ENCODE measurements around the gene FAM135A. TPM values are rescaled to one million over a fixed set of nuclear protein-coding genes. Genes with fewer than 3 reads are reported as not detected.
A peak's percentile ranks its signal among the peaks of the same experiment; 100 is the strongest.
"Not testable (repeated sequence)": the region's sequence is repeated elsewhere in the genome, so short reads cannot be mapped to it uniquely, and the experiment has no call there.

The FAM135A gene
- total RNA-seq, 1 donor from 2014 or later = 61.6 TPM

- Histone ChIP-seq H3K4me3 (ENCODE audit: low read depth, low read length) (no peak overlapping the region), H3K27me3 (ENCODE audit: control insufficient read depth, insufficient read depth, low read length) (no peaks in the 10 kb centered on the region), H3K36me3 (ENCODE audit: control insufficient read depth, insufficient read depth, low read length) (no peaks in the 10 kb centered on the region)
- FAIRE-seq (no peak), DNase-seq (ENCODE audit: low read depth) (peak; percentile 54)
- no peak for TF ChIP-seq CTCF (IDR thresholded peaks at IDR 0.05; ENCODE audit: insufficient read depth, low read length, severe bottlenecking)
Observed at GRCh38 chr6:70590400-70590799, 177.1 kb downstream of the FAM135A start.

GRCh38 chr6:70592391-70593117 lies 179.2 kb downstream of the FAM135A start:
- Histone ChIP-seq H3K36me3 (ENCODE audit: control insufficient read depth, insufficient read depth, low read length) (no peaks in the 10 kb centered on the region), H3K27me3 (ENCODE audit: control insufficient read depth, insufficient read depth, low read length) (no peaks in the 10 kb centered on the region), H3K4me3 (ENCODE audit: low read depth, low read length) (no peak overlapping the region)
- no peak for DNase-seq (ENCODE audit: low read depth)
- FAIRE-seq = no peak
- no peak for TF ChIP-seq CTCF (IDR thresholded peaks at IDR 0.05; ENCODE audit: insufficient read depth, low read length, severe bottlenecking)

GRCh38 chr6:70593118-70593486 lies 179.8 kb downstream of the FAM135A start:
- no peak for TF ChIP-seq CTCF (IDR thresholded peaks at IDR 0.05; ENCODE audit: insufficient read depth, low read length, severe bottlenecking)
- no peak for FAIRE-seq
- H3K36me3 ChIP-seq (ENCODE audit: control insufficient read depth, insufficient read depth, low read length) = no peaks in the 10 kb centered on the region

GRCh38 chr6:70599187-70599586 lies 185.9 kb downstream of the FAM135A start:
- DNase-seq (ENCODE audit: low read depth) = no peak
- H3K36me3 ChIP-seq (ENCODE audit: control insufficient read depth, insufficient read depth, low read length) = no peaks in the 10 kb centered on the region
- H3K4me3 ChIP-seq (ENCODE audit: low read depth, low read length) = no peak overlapping the region
- FAIRE-seq = no peak
- TF ChIP-seq CTCF (IDR thresholded peaks at IDR 0.05; ENCODE audit: insufficient read depth, low read length, severe bottlenecking) = no peak
- H3K27me3 ChIP-seq (ENCODE audit: control insufficient read depth, insufficient read depth, low read length) = no peaks in the 10 kb centered on the region

More at GRCh38 chr6:70593118-70593486, 179.8 kb downstream of the FAM135A start:
- Histone ChIP-seq H3K4me3 (ENCODE audit: low read depth, low read length) (no peak overlapping the region), H3K27me3 (ENCODE audit: control insufficient read depth, insufficient read depth, low read length) (no peaks in the 10 kb centered on the region)
- no peak for DNase-seq (ENCODE audit: low read depth)

- DNase-seq (ENCODE audit: low read depth) = no peak
- no peak for TF ChIP-seq CTCF (IDR thresholded peaks at IDR 0.05; ENCODE audit: insufficient read depth, low read length, severe bottlenecking)
- H3K27me3 ChIP-seq (ENCODE audit: control insufficient read depth, insufficient read depth, low read length) = no peaks in the 10 kb centered on the region
- no peaks in the 10 kb centered on the region for H3K36me3 ChIP-seq (ENCODE audit: control insufficient read depth, insufficient read depth, low read length)
- FAIRE-seq = no peak
- no peak overlapping the region for H3K4me3 ChIP-seq (ENCODE audit: low read depth, low read length)
Observed at GRCh38 chr6:70601014-70601413, 187.7 kb downstream of the FAM135A start.

GRCh38 chr6:70604254-70604653 lies 190.9 kb downstream of the FAM135A start:
- DNase-seq (ENCODE audit: low read depth) (no peak), FAIRE-seq (no peak)
- H3K27me3 ChIP-seq (ENCODE audit: control insufficient read depth, insufficient read depth, low read length) = no peaks in the 10 kb centered on the region
- no peak overlapping the region for H3K4me3 ChIP-seq (ENCODE audit: low read depth, low read length)
- TF ChIP-seq CTCF (IDR thresholded peaks at IDR 0.05; ENCODE audit: insufficient read depth, low read length, severe bottlenecking) = no peak
- H3K36me3 ChIP-seq (ENCODE audit: control insufficient read depth, insufficient read depth, low read length) = no peaks in the 10 kb centered on the region

- not testable (repeated sequence) for H3K4me3 ChIP-seq (ENCODE audit: low read depth, low read length); DNase-seq (ENCODE audit: low read depth); FAIRE-seq; H3K36me3 ChIP-seq (ENCODE audit: control insufficient read depth, insufficient read depth, low read length); H3K27me3 ChIP-seq (ENCODE audit: control insufficient read depth, insufficient read depth, low read length)
Observed at GRCh38 chr6:70607371-70607770, 194.1 kb downstream of the FAM135A start.

- not testable (repeated sequence) for DNase-seq (ENCODE audit: low read depth); FAIRE-seq; H3K36me3 ChIP-seq (ENCODE audit: control insufficient read depth, insufficient read depth, low read length); H3K27me3 ChIP-seq (ENCODE audit: control insufficient read depth, insufficient read depth, low read length); H3K4me3 ChIP-seq (ENCODE audit: low read depth, low read length)
Observed at GRCh38 chr6:70609181-70609580, 195.9 kb downstream of the FAM135A start.

Data from bronchial epithelial cell (primary cell).